ENCODE results near the gene RSPO3. TPM values are rescaled to one million over a fixed set of nuclear protein-coding genes. Genes with fewer than 3 reads are reported as not detected.

Gene RSPO3
- total RNA-seq, 1 donor from 2014 or later: 0.53 TPM

- no peak for DNase-seq (ENCODE audit: low spot score in 2 of 2)
- TF ChIP-seq CTCF (IDR thresholded peaks at IDR 0.05): no peak
- H3K36me3 ChIP-seq: no peaks in the 10 kb centered on the region
- intact Hi-C loops (cut with DNase I): no loop called here
- H3K4me3 ChIP-seq: no peak overlapping the region
- no peaks in the 10 kb centered on the region for H3K9me3 ChIP-seq
- H3K27ac ChIP-seq: no peak overlapping the region
- H3K27me3 ChIP-seq: no peaks in the 10 kb centered on the region
- no peaks in the 10 kb centered on the region for H3K4me1 ChIP-seq
Measured at GRCh38 chr6:127198549-127198948, 80.1 kb downstream of the RSPO3 start.

GRCh38 chr6:127199470-127199869 lies 81.0 kb downstream of the RSPO3 start:
- no peaks in the 10 kb centered on the region for H3K9me3 ChIP-seq
- no peaks in the 10 kb centered on the region for H3K36me3 ChIP-seq
- TF ChIP-seq CTCF (IDR thresholded peaks at IDR 0.05): no peak
- H3K27me3 ChIP-seq: no peaks in the 10 kb centered on the region
- no peaks in the 10 kb centered on the region for H3K4me1 ChIP-seq
- intact Hi-C loops (cut with DNase I): no loop called here
- no peak overlapping the region for H3K4me3 ChIP-seq
- no peak for DNase-seq (ENCODE audit: low spot score in 2 of 2)
- no peak overlapping the region for H3K27ac ChIP-seq

GRCh38 chr6:127200114-127200513 lies 81.6 kb downstream of the RSPO3 start:
- no peaks in the 10 kb centered on the region for H3K27me3 ChIP-seq
- no peaks in the 10 kb centered on the region for H3K9me3 ChIP-seq
- DNase-seq (ENCODE audit: low spot score in 2 of 2): no peak
- no peak overlapping the region for H3K4me3 ChIP-seq
- H3K36me3 ChIP-seq: no peaks in the 10 kb centered on the region
- no peaks in the 10 kb centered on the region for H3K4me1 ChIP-seq
- intact Hi-C loops (cut with DNase I): no loop called here
- no peak for TF ChIP-seq CTCF (IDR thresholded peaks at IDR 0.05)
- H3K27ac ChIP-seq: no peak overlapping the region

GRCh38 chr6:127201321-127201720 lies 82.8 kb downstream of the RSPO3 start:
- DNase-seq (ENCODE audit: low spot score in 2 of 2): no peak
- intact Hi-C loops (cut with DNase I): no loop called here
- Histone ChIP-seq H3K9me3 (no peaks in the 10 kb centered on the region), H3K27me3 (no peaks in the 10 kb centered on the region), H3K4me1 (no peaks in the 10 kb centered on the region), H3K4me3 (no peak overlapping the region), H3K36me3 (no peaks in the 10 kb centered on the region), H3K27ac (no peak overlapping the region)
- TF ChIP-seq CTCF (IDR thresholded peaks at IDR 0.05): no peak

- intact Hi-C loops (cut with DNase I): no loop called here
- DNase-seq (ENCODE audit: low spot score in 2 of 2): no peak
- H3K9me3 ChIP-seq: no peaks in the 10 kb centered on the region
- H3K27me3 ChIP-seq: no peaks in the 10 kb centered on the region
- H3K4me1 ChIP-seq: no peaks in the 10 kb centered on the region
- H3K27ac ChIP-seq: no peak overlapping the region
- no peak overlapping the region for H3K4me3 ChIP-seq
- TF ChIP-seq CTCF (IDR thresholded peaks at IDR 0.05): no peak
- no peaks in the 10 kb centered on the region for H3K36me3 ChIP-seq
Measured at GRCh38 chr6:127202676-127203075, 84.2 kb downstream of the RSPO3 start.

- TF ChIP-seq CTCF (IDR thresholded peaks at IDR 0.05): no peak
- no peak for DNase-seq (ENCODE audit: low spot score in 2 of 2)
- H3K27me3 ChIP-seq: no peaks in the 10 kb centered on the region
- H3K4me1 ChIP-seq: no peaks in the 10 kb centered on the region
- intact Hi-C loops (cut with DNase I): no loop called here
- H3K36me3 ChIP-seq: no peaks in the 10 kb centered on the region
- H3K9me3 ChIP-seq: no peaks in the 10 kb centered on the region
- H3K27ac ChIP-seq: no peak overlapping the region
- no peak overlapping the region for H3K4me3 ChIP-seq
Measured at GRCh38 chr6:127204281-127204680, 85.8 kb downstream of the RSPO3 start.

Measured in ascending aorta (tissue), 2 donors.